ENCODE results near the gene OR6N2. TPM values are rescaled to one million over a fixed set of nuclear protein-coding genes. Genes with fewer than 3 reads are reported as not detected.

Gene OR6N2
- total and polyA plus RNA-seq, 9 of the 15 experiments (the other 6 are each of a cell fraction or from before 2014, with no cell fraction given): not detected

GRCh38 chr1:158799689-158800088 is 18.7 kb upstream of the OR6N2 start (continued):
- TF ChIP-seq, protein P1, sequence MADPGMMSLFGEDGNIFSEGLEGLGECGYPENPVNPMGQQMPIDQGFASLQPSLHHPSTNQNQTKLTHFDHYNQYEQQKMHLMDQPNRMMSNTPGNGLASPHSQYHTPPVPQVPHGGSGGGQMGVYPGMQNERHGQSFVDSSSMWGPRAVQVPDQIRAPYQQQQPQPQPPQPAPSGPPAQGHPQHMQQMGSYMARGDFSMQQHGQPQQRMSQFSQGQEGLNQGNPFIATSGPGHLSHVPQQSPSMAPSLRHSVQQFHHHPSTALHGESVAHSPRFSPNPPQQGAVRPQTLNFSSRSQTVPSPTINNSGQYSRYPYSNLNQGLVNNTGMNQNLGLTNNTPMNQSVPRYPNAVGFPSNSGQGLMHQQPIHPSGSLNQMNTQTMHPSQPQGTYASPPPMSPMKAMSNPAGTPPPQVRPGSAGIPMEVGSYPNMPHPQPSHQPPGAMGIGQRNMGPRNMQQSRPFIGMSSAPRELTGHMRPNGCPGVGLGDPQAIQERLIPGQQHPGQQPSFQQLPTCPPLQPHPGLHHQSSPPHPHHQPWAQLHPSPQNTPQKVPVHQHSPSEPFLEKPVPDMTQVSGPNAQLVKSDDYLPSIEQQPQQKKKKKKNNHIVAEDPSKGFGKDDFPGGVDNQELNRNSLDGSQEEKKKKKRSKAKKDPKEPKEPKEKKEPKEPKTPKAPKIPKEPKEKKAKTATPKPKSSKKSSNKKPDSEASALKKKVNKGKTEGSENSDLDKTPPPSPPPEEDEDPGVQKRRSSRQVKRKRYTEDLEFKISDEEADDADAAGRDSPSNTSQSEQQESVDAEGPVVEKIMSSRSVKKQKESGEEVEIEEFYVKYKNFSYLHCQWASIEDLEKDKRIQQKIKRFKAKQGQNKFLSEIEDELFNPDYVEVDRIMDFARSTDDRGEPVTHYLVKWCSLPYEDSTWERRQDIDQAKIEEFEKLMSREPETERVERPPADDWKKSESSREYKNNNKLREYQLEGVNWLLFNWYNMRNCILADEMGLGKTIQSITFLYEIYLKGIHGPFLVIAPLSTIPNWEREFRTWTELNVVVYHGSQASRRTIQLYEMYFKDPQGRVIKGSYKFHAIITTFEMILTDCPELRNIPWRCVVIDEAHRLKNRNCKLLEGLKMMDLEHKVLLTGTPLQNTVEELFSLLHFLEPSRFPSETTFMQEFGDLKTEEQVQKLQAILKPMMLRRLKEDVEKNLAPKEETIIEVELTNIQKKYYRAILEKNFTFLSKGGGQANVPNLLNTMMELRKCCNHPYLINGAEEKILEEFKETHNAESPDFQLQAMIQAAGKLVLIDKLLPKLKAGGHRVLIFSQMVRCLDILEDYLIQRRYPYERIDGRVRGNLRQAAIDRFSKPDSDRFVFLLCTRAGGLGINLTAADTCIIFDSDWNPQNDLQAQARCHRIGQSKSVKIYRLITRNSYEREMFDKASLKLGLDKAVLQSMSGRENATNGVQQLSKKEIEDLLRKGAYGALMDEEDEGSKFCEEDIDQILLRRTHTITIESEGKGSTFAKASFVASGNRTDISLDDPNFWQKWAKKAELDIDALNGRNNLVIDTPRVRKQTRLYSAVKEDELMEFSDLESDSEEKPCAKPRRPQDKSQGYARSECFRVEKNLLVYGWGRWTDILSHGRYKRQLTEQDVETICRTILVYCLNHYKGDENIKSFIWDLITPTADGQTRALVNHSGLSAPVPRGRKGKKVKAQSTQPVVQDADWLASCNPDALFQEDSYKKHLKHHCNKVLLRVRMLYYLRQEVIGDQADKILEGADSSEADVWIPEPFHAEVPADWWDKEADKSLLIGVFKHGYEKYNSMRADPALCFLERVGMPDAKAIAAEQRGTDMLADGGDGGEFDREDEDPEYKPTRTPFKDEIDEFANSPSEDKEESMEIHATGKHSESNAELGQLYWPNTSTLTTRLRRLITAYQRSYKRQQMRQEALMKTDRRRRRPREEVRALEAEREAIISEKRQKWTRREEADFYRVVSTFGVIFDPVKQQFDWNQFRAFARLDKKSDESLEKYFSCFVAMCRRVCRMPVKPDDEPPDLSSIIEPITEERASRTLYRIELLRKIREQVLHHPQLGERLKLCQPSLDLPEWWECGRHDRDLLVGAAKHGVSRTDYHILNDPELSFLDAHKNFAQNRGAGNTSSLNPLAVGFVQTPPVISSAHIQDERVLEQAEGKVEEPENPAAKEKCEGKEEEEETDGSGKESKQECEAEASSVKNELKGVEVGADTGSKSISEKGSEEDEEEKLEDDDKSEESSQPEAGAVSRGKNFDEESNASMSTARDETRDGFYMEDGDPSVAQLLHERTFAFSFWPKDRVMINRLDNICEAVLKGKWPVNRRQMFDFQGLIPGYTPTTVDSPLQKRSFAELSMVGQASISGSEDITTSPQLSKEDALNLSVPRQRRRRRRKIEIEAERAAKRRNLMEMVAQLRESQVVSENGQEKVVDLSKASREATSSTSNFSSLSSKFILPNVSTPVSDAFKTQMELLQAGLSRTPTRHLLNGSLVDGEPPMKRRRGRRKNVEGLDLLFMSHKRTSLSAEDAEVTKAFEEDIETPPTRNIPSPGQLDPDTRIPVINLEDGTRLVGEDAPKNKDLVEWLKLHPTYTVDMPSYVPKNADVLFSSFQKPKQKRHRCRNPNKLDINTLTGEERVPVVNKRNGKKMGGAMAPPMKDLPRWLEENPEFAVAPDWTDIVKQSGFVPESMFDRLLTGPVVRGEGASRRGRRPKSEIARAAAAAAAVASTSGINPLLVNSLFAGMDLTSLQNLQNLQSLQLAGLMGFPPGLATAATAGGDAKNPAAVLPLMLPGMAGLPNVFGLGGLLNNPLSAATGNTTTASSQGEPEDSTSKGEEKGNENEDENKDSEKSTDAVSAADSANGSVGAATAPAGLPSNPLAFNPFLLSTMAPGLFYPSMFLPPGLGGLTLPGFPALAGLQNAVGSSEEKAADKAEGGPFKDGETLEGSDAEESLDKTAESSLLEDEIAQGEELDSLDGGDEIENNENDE (IDR thresholded peaks at IDR 0.05; ENCODE audit: low read depth, low read length): no peak
- TF ChIP-seq ADNP (tag; IDR thresholded peaks at IDR 0.05) (no peak), NKRF (IDR thresholded peaks at IDR 0.05; ENCODE audit: borderline replicate concordance) (no peak), MAFF (IDR thresholded peaks at IDR 0.05; ENCODE audit: low read length) (no peak), ZNF3 (CRISPR knock-in tag; IDR thresholded peaks at IDR 0.05) (no peak), ZNF436 (CRISPR knock-in tag; IDR thresholded peaks at IDR 0.05) (no peak), ARID1B (IDR thresholded peaks at IDR 0.05) (peak; percentile 57), ZNF444 (CRISPR knock-in tag; IDR thresholded peaks at IDR 0.05) (no peak), STAT5B (CRISPR knock-in tag; IDR thresholded peaks at IDR 0.05) (no peak), ZNF133 (CRISPR knock-in tag; IDR thresholded peaks at IDR 0.05) (no peak), POLR3A (IDR thresholded peaks at IDR 0.05; ENCODE audit: borderline replicate concordance, extremely low read depth, insufficient read depth, insufficient read length) (no peak), RBM17 (IDR thresholded peaks at IDR 0.05; ENCODE audit: borderline replicate concordance, low read depth, low read length) (no peak), MEIS2 (IDR thresholded peaks at IDR 0.05; ENCODE audit: partially characterized antibody) (no peak), ZNF134 (CRISPR knock-in tag; conservative IDR thresholded peaks at IDR 0.05) (no peak), CBFB (CRISPR knock-in tag; IDR thresholded peaks at IDR 0.05) (no peak)
- TF ChIP-seq, protein P2, sequence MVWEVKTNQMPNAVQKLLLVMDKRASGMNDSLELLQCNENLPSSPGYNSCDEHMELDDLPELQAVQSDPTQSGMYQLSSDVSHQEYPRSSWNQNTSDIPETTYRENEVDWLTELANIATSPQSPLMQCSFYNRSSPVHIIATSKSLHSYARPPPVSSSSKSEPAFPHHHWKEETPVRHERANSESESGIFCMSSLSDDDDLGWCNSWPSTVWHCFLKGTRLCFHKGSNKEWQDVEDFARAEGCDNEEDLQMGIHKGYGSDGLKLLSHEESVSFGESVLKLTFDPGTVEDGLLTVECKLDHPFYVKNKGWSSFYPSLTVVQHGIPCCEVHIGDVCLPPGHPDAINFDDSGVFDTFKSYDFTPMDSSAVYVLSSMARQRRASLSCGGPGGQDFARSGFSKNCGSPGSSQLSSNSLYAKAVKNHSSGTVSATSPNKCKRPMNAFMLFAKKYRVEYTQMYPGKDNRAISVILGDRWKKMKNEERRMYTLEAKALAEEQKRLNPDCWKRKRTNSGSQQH (CRISPR knock-in tag; IDR thresholded peaks at IDR 0.05): no peak

All from K562 (cell line).